Stimulated activated CD8-positive, alpha-beta memory T cell treated with anti-CD3 and anti-CD28 coated beads, Interleukin-12 subunit alpha, Interleukin-12 subunit beta, amount 100 ng/mL, for 4 hours (primary cell): ENCODE results near the gene KRTAP9-4.
"Not testable (repeated sequence)": the region's sequence is repeated elsewhere in the genome, so short reads cannot be mapped to it uniquely, and the experiment has no call there.

ENCODE experiments used
- DNase-seq: peaks from one replicate; pipeline ENCODE4 v3.0.0-alpha.2; 2020; ENCODE audit warnings: low read depth

The KRTAP9-4 gene, protein sequence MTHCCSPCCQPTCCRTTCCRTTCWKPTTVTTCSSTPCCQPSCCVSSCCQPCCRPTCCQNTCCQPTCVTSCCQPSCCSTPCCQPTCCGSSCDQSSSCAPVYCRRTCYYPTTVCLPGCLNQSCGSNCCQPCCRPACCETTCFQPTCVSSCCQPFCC

GRCh38 chr17:41249637-41250240 is at the start of gene KRTAP9-4:
KRTAP9-4 (plus strand) TSS chr17:41249687; CDS start chr17:41249721, 34 bp downstream.
- not testable (repeated sequence) for DNase-seq

DNA sequence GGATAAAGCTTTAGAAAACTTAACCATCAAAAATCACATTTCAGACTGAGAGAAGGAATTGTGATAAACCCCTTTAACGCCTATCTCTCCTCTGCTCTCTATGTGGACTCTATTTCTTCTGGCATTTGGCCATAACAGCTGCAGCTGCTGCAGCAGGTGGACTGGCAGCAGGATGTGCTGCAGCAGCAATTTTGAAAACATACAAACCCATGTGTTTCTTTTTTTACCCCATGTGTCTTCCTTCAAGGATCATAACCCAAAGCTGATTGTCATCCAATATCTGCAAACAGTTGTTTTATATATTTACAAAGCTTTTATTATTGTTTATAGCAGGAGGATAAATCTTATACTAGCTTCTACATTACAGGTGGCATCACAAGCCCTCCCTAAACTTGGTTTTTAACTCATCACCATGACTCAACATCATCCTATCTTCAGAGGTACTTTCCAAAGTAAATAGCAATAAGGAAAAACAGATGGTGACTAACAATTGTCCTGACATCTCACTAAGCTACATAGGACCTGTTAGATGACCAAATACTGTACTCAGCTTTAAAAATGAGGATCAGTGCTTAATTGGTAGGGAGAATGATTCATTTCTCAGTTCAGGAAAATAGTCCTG is 37.5 kb upstream of the KRTAP9-4 start:
- no peak for DNase-seq

DNA sequence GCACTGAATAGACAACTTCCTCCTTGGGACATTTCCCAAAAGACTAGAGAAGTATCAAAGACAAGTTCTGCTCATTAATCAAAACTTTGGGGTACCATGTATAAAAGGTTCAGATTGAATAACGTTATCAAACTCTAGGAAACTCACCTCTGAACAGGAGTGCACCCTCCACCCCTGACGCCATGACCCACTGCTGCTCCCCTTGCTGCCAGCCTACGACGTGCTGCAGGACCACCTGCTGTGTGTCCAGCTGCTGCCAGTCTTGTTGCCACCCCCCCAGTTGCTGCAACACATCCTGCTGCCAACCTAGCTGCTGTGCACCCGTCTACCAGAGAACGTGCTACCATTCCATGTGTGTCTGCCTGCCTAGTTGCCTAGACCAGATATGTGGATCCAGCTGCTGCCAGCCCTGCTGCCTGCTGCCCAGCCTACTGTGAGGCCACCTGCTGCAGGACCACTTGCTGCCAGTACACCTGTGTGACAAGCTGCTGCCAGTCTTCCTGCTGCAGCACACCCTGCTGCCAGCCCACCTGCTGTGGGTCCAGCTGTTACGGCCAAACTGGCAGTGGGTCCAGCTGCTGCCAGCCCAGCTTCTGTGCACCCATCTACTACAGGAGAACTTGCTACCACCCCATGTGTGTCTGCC is 36.8 kb upstream of the KRTAP9-4 start:
- no peak for DNase-seq

DNA sequence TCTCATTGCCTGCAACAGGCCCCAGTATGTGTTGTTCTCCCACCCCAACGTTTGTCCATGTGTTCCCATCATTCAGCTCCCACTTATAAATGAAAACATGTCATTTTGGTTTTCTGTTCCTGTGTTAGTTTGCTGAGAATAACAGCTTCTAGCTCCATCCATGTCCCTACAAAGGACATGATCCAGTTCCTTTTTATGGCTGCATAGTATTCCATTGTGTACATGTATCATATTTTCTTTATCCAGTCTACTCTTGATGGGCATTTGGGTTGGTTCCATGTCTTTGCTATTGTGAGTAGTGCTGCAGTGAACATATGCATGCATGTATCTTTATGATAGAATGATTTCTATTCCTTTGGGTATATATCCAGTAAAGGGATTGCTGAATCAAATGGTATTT is 33.8 kb upstream of the KRTAP9-4 start:
- DNase-seq: no peak

- DNase-seq: no peak
These were observed 25.7 kb upstream of the KRTAP9-4 start for GRCh38 chr17:41223821-41224220.

- no peak for DNase-seq
These were observed 23.4 kb upstream of the KRTAP9-4 start for GRCh38 chr17:41226051-41226450.

- not testable (repeated sequence) for DNase-seq
These were observed 22.8 kb upstream of the KRTAP9-4 start, which contains the start of gene KRTAP9-2 for GRCh38 chr17:41226598-41227095. KRTAP9-2 (plus strand) TSS chr17:41226648; CDS start chr17:41226655, 7 bp downstream.

DNA sequence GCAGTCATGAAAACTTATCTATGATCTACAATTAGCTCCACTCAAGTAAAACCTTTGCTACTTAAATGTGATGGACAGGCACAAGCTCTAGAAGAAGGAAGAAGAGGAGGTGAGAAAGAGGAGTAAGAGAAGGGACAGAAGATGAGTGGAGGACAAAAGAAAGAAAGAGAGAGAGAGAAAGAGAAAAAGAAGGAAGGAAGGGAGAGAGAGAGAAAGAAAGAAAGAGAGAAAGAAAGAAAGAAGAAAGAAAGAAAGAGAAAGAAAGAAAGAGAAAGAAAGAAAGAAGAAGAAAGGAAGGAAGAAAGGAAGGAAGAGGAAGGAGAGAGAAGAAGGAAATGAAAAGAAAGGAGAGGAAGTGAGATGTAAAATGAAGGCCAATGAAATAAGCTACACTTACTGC is 19.4 kb upstream of the KRTAP9-4 start:
- no peak for DNase-seq

- DNase-seq: no peak
These were observed 17.8 kb upstream of the KRTAP9-4 start for GRCh38 chr17:41231731-41232130.

DNA sequence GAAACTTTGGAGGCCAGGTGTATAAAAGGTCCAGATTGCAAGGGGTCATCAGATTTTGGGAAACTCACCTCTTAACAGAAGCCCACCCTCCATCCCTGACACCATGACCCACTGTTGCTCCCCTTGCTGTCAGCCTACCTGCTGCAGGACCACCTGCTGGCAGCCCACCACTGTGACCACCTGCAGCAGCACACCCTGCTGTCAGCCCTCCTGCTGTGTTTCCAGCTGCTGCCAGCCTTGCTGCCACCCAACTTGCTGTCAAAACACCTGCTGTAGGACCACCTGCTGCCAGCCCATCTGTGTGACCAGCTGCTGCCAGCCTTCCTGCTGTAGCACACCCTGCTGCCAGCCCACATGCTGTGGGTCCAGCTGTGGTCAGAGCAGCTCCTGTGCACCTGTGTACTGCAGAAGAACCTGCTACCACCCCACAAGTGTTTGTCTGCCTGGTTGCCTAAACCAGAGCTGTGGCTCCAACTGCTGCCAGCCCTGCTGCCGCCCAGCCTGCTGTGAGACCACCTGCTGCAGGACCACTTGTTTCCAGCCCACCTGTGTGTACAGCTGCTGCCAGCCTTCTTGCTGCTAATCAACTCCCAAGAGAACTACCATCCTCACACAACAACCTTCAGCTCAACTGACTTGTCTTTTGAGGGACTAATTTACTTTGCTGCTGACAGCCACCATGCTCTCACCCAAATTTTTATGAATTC is 16.9 kb upstream of the KRTAP9-4 start, which contains the start of gene KRTAP9-3:
TSS of gene KRTAP9-3 (plus strand) at position 51 of the 707 bp plus-strand sequence. CDS start at position 104, 53 bp downstream.
- DNase-seq: not testable (repeated sequence)

DNA sequence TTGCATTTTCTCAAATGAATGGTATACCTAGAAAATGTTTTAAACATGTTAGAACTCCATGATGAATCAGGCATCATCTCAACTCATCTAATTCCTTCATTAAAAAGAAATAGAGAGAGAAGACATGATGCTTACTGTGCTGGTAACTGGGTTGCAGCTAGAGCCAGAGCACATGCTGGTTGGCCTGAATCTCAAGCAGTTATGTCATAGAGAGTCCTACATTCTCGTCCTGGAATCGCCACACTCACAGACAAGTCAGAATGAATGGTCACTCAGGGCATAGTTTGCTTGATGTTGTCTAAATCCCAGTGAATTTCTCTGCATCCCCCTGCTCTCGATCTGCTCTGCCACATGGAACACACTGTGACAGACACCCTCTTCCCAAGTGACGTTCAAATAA is 12.4 kb upstream of the KRTAP9-4 start:
- DNase-seq: not testable (repeated sequence)

DNA sequence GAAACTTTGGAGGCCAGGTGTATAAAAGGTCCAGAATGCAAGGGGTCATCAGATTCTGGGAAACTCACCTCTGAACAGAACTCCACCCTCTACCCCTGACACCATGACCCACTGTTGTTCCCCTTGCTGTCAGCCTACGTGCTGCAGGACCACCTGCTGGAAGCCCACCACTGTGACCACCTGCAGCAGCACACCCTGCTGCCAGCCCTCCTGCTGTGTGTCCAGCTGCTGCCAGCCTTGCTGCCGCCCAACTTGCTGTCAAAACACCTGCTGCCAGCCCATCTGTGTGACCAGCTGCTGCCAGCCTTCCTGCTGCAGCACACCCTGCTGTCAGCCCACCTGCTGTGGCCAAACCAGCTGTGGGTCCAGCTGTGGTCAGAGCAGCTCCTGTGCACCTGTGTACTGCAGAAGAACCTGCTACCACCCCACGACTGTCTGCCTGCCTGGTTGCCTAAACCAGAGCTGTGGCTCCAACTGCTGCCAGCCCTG is 11.5 kb upstream of the KRTAP9-4 start, which contains the start of gene KRTAP9-8:
TSS of gene KRTAP9-8 (plus strand) at position 51 of the 489 bp plus-strand sequence. CDS start at position 104, 53 bp downstream.
- not testable (repeated sequence) for DNase-seq

GRCh38 chr17:41246995-41247787 is 2.3 kb upstream of the KRTAP9-4 start:
- DNase-seq: not testable (repeated sequence)

GRCh38 chr17:41251261-41251660 is 1.8 kb downstream of the KRTAP9-4 start:
- no peak for DNase-seq

GRCh38 chr17:41254861-41255260 is 5.4 kb downstream of the KRTAP9-4 start:
- DNase-seq: no peak

DNA sequence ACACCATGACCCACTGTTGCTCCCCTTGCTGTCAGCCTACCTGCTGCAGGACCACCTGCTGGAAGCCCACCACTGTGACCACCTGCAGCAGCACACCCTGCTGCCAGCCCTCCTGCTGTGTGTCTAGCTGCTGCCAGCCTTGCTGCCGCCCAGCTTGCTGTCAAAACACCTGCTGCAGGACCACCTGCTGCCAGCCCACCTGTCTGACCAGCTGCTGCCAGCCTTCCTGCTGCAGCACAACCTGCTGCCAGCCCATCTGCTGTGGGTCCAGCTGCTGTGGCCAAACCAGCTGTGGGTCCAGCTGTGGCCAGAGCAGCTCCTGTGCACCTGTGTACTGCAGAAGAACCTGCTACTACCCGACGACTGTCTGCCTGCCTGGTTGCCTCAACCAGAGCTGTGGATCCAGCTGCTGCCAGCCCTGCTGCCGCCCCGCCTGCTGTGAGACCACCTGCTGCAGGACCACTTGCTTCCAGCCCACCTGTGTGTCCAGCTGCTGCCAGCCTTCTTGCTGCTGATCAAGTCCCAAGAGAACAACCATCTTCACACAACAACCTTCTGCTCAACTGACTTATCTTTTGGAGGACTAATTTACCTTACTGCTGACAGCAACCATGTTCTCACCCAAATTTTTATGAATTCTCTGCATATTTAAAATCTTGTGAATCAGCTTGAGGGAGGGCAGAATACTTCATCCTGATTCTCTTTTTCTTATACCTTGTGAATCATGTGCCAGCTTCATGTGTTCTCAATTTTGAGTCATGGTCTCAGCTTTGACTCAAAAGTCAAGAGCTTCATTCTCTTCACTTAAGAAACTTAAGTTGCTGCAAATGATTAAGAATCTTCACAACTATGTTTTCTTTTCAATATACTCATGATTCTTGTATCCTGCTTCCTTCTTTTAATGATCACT is 6.1 kb downstream of the KRTAP9-4 start, which contains the start of gene KRTAP9-9:
TSS of gene KRTAP9-9 (plus strand) at position 4 of the 910 bp plus-strand sequence.
- DNase-seq: not testable (repeated sequence)

- DNase-seq: no peak
These were observed 6.8 kb downstream of the KRTAP9-4 start for GRCh38 chr17:41256291-41256685.

DNA sequence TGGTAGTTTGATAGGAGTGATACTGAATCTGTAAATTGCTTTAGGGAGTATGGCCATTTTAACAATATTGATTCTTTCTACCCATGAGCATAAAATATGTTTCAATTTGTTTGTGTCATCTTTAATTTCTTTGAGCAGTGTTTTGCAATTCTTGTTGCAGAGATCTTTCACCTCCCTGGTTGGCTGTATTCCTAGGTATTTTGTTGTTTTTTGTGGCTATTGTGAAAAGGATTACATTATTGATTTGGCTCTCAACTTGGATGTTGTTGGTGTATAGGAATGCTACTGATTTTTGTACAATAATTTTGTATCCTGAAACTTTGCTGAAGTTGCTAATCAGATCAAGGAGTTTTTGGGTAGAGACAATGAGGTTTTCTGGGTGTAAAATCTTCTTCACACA is 8.9 kb downstream of the KRTAP9-4 start:
- DNase-seq: no peak

GRCh38 chr17:41263212-41263611 is 13.7 kb downstream of the KRTAP9-4 start:
- no peak for DNase-seq

DNA sequence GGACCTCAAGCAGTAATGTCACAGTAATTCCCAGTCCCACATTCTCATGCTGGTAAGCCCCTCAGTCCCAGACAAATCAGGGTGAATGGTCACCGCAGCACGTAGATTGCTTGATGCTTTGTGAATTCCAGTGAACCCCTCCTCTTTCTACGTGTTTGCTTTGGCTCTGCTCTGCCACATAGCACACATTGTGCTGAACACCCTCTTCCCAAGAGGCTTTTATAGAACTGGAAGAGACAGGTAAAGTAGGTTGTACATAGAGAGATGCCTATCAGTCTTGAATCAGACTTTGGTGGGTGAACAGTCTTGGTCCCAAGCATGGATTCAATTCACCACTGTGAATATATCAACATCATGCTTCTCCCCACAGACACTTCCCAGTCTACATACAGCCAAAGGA is 15.1 kb downstream of the KRTAP9-4 start:
- no peak for DNase-seq
